Stimulated activated CD4-positive, alpha-beta T cell treated with anti-CD3 and anti-CD28 coated beads, TNF-alpha, amount 100 ng/mL, for 48 hours (primary cell): ENCODE results near the gene DDX23.

ENCODE experiments used
- DNase-seq, 3 donors: peaks; one replicate each; pipeline ENCODE4 v3.0.0-alpha.2; 2020; ENCODE audit warnings: low read depth in 3 of 3

The DDX23 gene

DNA sequence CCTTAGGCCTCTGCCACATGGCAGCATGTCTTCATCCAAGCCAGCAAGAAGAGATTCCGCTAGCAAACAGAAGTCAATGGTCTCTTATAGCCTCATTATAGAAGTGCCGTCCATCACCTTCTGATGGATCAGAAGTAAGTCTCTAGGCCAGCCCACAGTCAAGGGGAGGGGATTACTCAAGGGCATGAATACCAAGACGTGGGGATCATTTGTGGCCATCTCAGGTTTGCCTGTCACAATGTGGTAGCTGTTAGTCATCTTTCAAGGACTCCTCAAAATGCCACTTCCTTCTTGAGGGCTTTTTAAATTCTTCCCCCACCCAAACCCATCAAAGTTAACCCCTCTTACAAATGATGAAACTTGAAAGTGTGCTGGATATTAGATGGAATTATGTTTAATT is 55.0 kb downstream of the DDX23 start:
- DNase-seq = no peak

DNA sequence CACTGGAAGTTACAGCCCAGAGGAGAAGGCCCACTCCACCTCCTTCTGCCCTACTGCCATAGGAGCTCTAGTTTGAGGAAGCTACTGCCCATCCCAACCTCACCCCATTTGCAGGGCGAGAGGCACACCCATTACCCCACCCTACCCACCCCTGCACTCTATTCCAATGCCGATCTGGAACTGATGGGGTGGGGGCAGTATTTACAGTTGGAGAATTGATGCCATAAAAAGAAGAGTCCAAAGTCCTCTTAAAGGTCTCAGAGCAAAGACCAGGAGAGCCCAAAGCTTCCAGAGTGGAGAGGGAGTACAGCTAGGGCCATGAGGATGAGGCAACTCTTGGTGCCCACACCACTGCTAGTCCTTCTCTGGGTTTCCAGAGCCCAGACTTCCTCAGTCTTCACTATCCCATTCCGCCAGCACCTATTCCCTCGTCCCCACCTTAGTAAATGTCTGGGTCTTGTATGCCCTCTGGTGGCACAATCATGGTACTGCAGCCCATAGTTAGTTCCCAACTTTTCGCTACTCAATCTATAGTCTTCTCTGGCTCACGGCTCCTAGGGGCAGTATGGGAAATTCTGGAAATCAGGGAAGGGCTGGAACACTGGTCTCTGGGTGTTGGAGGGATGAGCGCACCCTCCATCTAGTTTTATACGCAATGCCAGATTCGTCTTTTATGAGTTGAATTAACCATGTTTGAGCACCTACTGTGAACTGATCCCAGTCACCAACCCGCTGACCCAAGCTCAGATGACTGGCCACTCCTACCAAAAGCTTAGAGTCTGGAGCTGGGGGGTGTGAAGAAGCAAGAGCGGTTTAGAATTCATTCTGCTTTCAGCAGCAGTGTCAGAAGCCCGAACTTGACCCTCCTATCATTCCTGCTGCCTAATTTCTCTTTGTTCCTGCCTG is 56.2 kb downstream of the DDX23 start:
- peak in 2 of 3 donors; percentile 27 to 30 for DNase-seq

GRCh38 chr12:48794870-48795269 is 57.1 kb downstream of the DDX23 start:
- DNase-seq = no peak

DNA sequence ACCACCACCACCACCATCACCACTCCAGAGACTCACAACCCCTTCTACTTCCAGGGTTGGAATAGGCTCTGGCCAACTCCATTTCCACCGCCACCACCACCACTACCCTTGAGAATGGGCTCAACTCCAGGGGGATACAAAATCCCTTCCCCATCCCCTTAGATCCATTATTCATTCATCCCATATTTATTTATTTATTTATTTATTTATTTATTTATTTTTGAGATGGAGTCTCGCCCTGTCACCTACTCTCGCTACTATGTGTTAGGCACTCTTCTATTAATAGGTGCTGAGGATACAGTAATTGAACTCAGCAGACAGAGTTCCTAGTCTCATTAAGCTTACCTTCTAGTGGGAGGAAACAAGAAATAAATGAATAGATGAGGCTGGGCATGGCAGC is 58.3 kb downstream of the DDX23 start:
- no peak for DNase-seq

- no peak for DNase-seq
Observed at GRCh38 chr12:48789858-48790326, 62.1 kb downstream of the DDX23 start.

DNA sequence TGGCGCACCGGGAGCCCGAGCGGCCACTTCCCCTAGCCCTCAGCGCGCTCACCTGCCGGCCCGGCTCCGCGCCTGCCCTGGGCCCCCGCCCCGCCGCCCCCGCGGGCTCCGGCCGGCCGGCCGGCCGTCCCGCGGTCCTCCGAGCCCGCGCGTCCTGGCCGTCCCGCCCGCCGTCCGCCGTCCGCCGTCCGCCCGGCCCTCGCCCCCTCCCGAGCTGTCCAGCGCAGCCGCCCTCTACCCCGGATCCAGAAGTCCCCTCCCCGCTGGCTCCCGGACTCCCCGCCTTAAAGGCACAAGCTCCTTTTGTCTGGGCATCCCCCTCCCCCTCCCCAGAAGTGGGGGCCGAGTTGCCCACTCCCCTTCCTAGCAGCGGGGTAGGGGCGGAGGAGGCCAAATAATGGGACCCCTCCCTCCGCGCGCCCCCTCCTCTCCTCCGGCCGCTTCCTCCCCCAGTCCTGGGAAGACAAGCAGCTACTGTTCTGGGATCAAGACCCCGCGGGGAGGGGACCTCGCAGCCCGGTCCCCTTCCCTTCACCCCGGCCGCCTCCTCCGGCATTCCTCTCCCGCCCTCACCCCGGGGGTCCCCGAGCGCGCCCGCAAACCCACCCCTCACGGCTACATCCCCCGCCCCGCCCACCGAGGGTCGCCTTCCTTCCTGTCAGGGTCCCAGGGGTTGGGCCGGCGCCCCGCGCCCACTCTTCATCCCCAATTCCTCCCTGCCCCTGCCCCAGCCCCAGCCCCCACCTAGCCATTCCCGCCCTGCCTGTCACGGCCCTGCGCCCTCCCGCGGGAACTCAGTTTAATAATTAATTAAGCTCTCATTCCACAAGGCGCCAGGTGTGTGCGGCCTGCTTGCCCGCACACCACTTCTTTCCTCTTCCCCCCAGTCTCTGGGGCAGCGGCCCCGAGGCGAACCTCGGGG is 62.8 kb downstream of the DDX23 start, which contains the start of gene ADCY6:
TSS of gene ADCY6 (minus strand) at position 236 of the 922 bp plus-strand sequence. CDS start 5,655 bp downstream, outside the sequence.
- no peak for DNase-seq

DNA sequence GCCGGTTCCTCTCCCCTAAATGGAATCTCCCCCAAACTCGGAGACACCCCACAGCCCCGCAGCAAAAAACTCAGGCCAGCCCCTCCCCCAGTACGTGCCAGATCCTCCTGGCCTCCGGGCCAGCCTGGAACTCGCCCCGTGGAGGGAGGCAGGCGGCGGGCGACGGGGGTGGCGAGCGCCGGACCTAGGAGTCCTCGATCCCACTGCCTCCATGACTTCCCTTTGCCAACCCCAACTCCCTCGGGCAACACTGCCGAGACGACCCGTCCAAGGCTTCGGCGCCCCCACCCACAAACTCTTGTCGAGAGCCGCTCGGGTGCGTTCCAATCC is 63.5 kb downstream of the DDX23 start:
- DNase-seq = no peak

DNA sequence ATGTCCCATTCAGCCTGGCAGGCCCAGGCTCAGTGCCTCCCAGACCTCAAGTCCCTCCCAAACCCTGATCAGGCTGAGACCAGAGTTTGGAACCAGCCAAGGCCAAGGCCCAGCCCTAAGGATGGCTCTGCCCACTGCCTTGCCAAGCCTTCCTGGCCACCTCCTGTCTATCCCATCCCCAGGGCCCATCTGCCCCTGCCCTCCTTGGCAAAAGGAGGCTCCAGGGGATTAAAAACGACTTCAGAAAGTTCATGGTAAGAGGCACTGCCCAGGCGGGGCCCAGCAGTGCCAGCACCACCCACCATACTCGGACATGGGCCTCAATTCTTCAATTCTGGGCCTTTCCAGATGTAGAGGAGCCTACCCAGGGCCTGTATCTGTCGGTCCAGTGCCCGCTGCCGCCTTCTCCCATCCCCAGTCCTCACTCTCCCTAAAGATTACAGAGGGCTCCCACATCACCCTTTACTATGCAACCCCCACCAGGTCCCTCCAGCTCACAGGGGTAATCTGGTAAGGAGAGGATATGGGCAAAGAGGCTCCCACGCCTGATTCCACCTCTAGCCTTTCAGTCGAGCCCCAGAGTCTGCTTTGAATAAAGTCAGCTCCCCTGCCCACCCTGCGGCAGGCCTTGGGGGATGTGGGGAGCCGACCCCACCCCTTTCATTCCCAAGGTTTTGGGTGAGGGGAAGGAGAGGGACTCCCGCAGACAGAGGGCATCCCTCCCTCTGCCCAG is 64.0 kb downstream of the DDX23 start:
- no peak for DNase-seq

DNA sequence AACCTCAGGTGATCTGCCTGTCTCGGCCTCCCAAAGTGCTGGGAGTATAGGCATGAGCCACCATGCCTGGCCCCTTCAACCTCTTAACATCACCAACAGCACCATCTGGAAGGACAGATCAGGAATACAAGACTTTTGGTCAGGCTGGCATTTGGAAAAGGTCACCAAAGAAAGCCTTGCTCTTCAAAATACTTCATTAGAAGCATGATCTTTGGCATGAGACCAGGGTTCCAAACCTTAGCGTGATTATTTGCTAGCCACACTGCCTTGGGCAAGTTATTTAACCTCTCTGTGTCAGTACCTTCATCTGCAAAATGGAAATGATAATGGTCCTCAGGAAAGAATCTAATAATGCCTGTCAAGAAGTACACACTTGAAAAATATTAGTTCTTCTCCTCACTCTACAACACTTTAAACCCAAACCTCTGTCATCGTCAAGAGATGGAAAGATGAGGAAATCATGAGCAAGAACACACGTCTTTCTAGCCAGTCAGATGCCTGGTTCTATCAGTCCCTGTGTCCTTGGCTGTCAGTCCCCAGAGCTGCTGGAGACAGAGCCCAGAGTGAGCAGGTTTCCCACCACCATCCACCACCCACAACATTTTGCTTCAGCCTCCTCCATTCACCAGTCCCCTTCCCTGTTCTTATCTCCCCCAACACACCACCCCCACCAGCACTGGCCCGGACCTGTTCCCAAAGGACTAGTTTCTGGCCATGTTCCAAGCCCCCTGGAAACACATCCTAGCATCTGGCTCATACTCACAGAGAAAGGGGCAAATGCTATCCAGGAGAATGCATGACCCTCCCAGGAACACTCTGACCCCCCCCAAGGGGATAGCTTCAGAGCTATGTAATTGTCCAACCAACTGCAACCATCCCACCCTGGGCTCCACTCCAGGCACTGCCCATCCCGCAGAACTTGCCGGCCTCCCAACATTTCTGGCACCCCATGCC is 65.1 kb downstream of the DDX23 start:
- no peak for DNase-seq

DNA sequence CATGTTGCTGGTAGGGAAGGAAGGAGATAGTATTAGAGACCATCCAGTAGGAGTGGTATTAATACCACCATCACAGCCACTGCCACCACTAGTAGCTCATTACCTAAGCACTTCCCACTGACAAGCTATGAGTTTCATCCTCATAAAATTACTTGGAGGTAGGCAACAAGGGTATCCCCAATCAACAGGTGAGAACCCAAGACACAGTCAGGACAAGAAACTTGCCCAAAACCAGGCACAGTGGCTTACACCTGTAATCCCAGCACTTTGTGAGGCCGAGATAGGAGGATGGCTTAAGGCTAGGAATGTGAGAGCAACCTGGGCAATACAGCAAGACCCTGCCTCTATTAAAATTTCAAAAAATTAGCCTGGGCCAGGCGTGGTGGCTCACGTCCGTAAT is 68.5 kb downstream of the DDX23 start:
- no peak for DNase-seq

GRCh38 chr12:48782457-48783395 is 69.2 kb downstream of the DDX23 start:
- no peak for DNase-seq

DNA sequence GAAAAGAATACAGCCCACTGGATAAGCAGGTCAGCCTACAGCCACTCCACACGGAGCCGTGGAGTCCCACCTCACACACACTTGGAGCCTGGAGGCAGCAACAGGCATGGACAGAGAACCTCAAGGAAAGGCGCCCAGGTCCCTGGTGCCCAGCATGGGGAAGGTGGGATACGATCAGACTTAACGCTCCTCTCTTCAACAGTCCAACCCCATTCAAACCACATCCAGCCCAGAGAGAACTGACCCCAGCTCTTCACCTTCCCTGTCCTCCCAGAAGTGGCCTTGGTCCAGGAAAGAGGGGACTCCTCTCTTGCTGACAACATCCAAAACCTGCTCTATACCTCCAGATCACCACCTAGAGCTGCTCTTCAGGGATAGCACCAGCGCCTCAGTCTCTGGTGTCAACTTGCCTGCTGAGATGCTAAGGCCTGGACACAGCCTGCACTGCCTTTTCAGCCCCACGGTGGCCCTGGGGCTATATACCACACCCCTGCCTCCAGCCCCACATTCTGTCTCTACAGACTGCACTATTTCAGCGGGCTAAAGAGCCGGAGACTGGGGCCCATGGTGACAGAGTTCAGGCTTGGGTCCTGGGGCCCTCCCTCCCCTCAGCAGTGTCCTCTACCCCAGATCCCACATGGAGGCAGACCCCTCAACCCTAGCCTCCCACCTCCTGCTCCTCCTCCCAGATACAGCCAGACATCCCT is 70.1 kb downstream of the DDX23 start:
- DNase-seq = no peak

- DNase-seq = no peak
Observed at GRCh38 chr12:48780381-48781025, 71.5 kb downstream of the DDX23 start.

GRCh38 chr12:48779869-48780268 is 72.1 kb downstream of the DDX23 start:
- DNase-seq = no peak
